GM12874 (cell line): ENCODE measurements around the gene PRKAG2.

Source experiments
- TF ChIP-seq, protein P1 (sequence below): IDR thresholded peaks from 2 replicates; pipeline ENCODE4 v1.5.1; 2011; ENCODE audit warnings: low read depth, mild to moderate bottlenecking, control low read depth, low read length, moderate library complexity; ENCODE audit not compliant: insufficient read depth

The PRKAG2 gene

DNA sequence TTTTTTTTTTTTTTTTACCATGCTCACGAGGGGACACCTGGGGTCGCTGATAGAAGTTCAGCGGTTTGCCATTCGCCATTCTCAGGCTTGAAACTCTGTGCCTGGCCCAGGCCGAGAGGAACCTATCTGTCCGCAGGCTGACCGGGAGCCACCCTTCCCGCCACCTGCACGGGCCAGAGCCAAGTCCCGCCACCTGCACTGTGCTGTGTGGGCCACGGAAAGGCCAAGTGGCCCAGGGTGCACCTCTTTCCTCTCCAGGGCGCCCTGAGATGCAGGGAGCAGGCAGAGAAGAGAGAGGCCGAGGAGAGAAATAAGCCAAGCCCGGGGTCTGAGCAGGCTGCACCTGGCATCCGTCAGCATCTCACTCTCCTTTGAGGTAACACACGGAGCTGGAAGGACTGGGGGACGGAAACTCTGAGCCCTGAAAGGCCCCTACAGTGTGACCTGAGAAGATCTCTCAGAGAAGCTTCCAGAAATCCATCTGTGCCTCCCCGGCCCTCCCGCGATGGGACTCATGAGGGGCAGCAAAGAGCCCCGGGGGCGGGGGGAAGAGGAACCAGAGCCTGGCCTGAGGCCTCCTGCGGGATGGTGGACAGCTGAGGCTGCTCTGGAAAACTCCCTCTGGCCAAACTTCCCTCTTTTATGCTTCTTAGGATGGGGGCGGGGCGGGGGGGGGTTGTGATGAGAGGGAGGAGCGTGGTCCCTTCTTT lies 46.6 kb downstream of the PRKAG2 start:
- TF ChIP-seq, protein P1, sequence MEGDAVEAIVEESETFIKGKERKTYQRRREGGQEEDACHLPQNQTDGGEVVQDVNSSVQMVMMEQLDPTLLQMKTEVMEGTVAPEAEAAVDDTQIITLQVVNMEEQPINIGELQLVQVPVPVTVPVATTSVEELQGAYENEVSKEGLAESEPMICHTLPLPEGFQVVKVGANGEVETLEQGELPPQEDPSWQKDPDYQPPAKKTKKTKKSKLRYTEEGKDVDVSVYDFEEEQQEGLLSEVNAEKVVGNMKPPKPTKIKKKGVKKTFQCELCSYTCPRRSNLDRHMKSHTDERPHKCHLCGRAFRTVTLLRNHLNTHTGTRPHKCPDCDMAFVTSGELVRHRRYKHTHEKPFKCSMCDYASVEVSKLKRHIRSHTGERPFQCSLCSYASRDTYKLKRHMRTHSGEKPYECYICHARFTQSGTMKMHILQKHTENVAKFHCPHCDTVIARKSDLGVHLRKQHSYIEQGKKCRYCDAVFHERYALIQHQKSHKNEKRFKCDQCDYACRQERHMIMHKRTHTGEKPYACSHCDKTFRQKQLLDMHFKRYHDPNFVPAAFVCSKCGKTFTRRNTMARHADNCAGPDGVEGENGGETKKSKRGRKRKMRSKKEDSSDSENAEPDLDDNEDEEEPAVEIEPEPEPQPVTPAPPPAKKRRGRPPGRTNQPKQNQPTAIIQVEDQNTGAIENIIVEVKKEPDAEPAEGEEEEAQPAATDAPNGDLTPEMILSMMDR = no peak

GRCh38 chr7:151829707-151830106 lies 47.2 kb downstream of the PRKAG2 start:
- TF ChIP-seq, protein P1 = no peak

- TF ChIP-seq, protein P1 = no peak
Observed at GRCh38 chr7:151827620-151828019, 49.3 kb downstream of the PRKAG2 start.

GRCh38 chr7:151825721-151826120 lies 51.2 kb downstream of the PRKAG2 start:
- TF ChIP-seq, protein P1 = no peak

DNA sequence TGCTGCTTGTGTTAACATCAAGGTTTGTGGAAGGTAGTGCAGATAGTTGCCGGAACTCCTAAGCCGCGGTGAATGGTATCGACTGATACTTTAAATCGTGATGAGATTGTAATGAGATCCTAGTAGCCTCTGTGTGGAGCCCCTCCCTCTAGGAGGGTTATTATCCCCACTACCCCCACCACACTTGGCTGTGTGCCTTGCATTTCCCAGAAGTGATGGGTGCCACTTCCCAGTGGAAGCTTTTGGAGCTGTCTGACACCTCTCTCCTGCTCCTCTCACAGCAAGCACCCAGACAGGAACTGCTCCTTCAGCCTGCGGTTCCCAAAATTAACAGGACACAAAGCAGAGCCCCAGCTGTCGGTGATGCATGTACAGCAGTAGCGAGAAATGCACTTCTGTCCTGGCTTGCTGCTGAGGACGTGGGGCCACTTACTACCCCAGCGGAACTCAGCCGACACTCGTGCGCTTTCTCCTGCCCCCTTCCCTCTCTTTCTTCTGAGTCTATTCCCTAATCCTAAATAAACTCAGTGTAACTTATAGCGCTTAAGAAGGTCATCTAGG lies 52.5 kb downstream of the PRKAG2 start:
- TF ChIP-seq, protein P1 = no peak

DNA sequence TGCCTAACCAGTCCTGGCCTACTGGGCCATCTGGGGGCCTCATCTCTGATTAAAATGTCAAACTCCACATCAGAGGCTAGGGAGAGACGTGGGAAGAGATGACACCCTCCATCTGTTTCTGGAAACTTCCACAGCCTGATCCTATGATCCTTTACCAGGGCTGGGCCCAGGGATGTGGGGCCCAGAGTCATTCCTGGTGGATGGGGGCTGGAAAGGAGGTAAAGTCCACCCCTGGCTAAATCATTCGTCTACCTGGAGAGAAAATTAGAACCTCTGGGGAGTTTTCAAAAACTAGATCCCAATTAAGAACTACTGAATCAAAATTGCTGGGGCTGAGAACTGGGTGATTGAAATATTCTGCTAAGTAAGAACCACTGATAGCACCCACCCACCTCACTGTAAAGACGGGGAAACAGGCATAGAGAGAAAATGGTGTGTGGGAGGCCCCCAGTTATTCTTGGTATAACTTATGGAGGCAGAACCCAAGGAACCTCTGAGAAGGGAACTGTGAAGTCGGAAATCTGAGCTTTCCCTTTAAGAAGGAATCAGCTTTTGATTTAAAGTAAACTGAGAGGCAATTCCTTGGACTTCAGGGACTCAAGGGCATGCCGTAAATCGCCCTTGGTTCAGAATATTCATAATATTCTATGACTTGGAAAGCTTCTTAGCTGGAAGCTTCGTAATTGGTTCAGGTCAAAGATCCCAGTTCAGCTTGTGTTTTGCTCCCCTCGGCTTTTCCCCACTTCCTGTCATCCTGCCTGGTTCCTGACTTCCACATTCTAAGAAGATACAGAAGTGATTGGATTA lies 53.1 kb downstream of the PRKAG2 start:
- TF ChIP-seq, protein P1 = no peak

- TF ChIP-seq, protein P1 = no peak
Observed at GRCh38 chr7:151822541-151823181, 54.3 kb downstream of the PRKAG2 start.
